ENCODE measurements around the gene DDB1.

DDB1 gene

GRCh38 chr11:61334434-61335354 is 1.8 kb upstream of the DDB1 start:
- TF ChIP-seq PKNOX1 (IDR thresholded peaks at IDR 0.05) (no peak), LEF1 (IDR thresholded peaks at IDR 0.05; ENCODE audit: borderline replicate concordance) (no peak), ELF4 (IDR thresholded peaks at IDR 0.05) (no peak), CTBP1 (IDR thresholded peaks at IDR 0.05; ENCODE audit: borderline replicate concordance) (no peak), ARNT (IDR thresholded peaks at IDR 0.05) (no peak), SP1 (IDR thresholded peaks at IDR 0.05) (no peak), BHLHE40 (IDR thresholded peaks at IDR 0.05; ENCODE audit: borderline replicate concordance) (no peak), FOXK2 (IDR thresholded peaks at IDR 0.05) (no peak), L3MBTL2 (conservative IDR thresholded peaks at IDR 0.05) (no peak)
- POLR2A ChIA-PET: interaction anchor here (0.6 to 7.2 kb wide), 12 partner anchors 11 to 422 kb away, joined by 3 to 103 read pairs (median 9); partner anchors contain the start of genes CPSF7, CYB561A3, SDHAF2 and TMEM109

GRCh38 chr11:61333550-61334433 is 887 bp upstream of the DDB1 start:
- TF ChIP-seq L3MBTL2 (conservative IDR thresholded peaks at IDR 0.05) (peak; percentile 60), SUZ12 (IDR thresholded peaks at IDR 0.05) (no peak), FOXM1 (IDR thresholded peaks at IDR 0.05; ENCODE audit: borderline replicate concordance) (no peak)
- no peak for DNase-seq (ENCODE audit: extremely low spot score)
- POLR2A ChIA-PET: interaction anchor here (0.9 to 7.2 kb wide), 9 partner anchors 12 to 421 kb away, joined by 3 to 103 read pairs (median 9); partner anchors contain the start of genes CPSF7, CYB561A3, SDHAF2 and TMEM109
- CTCF ChIA-PET: interaction anchor here (0.9 to 2.0 kb wide), 2 partner anchors 28 to 51 kb away, joined by 3 to 27 read pairs; partner anchors contain the start of genes CYB561A3 and TMEM138

More at GRCh38 chr11:61334434-61335354, 1.8 kb upstream of the DDB1 start:
- CTCF ChIA-PET: interaction anchor here (2.0 to 2.2 kb wide), 2 partner anchors 50 to 51 kb away, joined by 27 to 77 read pairs; no protein-coding TSS in a partner anchor
- no peak for DNase-seq (ENCODE audit: extremely low spot score)

- ChIA-PET CTCF (interaction anchor here (0.6 to 2.2 kb wide), 2 partner anchors 52 to 304 kb away, joined by 3 to 6 read pairs; no protein-coding TSS in a partner anchor), POLR2A (interaction anchor here (1.0 to 1.8 kb wide), 4 partner anchors 18 to 97 kb away, joined by 3 to 15 read pairs (median 6); partner anchors contain the start of genes CPSF7, CYB561A3, SDHAF2 and TMEM138)
- peak; percentile 50 for DNase-seq (ENCODE audit: extremely low spot score)
Observed at GRCh38 chr11:61332281-61332796, 566 bp downstream of the DDB1 start.

GRCh38 chr11:61331651-61332050 is 1.3 kb downstream of the DDB1 start:
- DNase-seq (ENCODE audit: extremely low spot score): no peak
- TF ChIP-seq SUZ12 (IDR thresholded peaks at IDR 0.05) (no peak), SP1 (IDR thresholded peaks at IDR 0.05) (no peak), ELF4 (IDR thresholded peaks at IDR 0.05) (no peak), TARDBP (IDR thresholded peaks at IDR 0.05) (no peak), LEF1 (IDR thresholded peaks at IDR 0.05; ENCODE audit: borderline replicate concordance) (no peak), CTBP1 (IDR thresholded peaks at IDR 0.05; ENCODE audit: borderline replicate concordance) (no peak), L3MBTL2 (conservative IDR thresholded peaks at IDR 0.05) (no peak), NFRKB (IDR thresholded peaks at IDR 0.05) (no peak), FOXM1 (IDR thresholded peaks at IDR 0.05; ENCODE audit: borderline replicate concordance) (no peak), BHLHE40 (IDR thresholded peaks at IDR 0.05; ENCODE audit: borderline replicate concordance) (no peak), HDGF (IDR thresholded peaks at IDR 0.05; ENCODE audit: borderline replicate concordance) (no peak), PKNOX1 (IDR thresholded peaks at IDR 0.05) (no peak), FOXK2 (IDR thresholded peaks at IDR 0.05) (no peak), FOXA1 (IDR thresholded peaks at IDR 0.05) (no peak), ZNF384 (IDR thresholded peaks at IDR 0.05) (no peak)
- CTCF ChIA-PET: interaction anchor here (0.6 to 2.2 kb wide), 2 partner anchors 53 to 304 kb away, joined by 3 to 6 read pairs; no protein-coding TSS in a partner anchor
- POLR2A ChIA-PET: interaction anchor here (0.6 to 1.8 kb wide), 5 partner anchors 19 to 98 kb away, joined by 3 to 15 read pairs (median 4); partner anchors contain the start of genes CPSF7, CYB561A3, SDHAF2 and TMEM138

More at GRCh38 chr11:61332281-61332796, 566 bp downstream of the DDB1 start:
- TF ChIP-seq SUZ12 (IDR thresholded peaks at IDR 0.05) (no peak), LEF1 (IDR thresholded peaks at IDR 0.05; ENCODE audit: borderline replicate concordance) (no peak), L3MBTL2 (conservative IDR thresholded peaks at IDR 0.05) (no peak), PKNOX1 (IDR thresholded peaks at IDR 0.05) (no peak), SP1 (IDR thresholded peaks at IDR 0.05) (no peak), BHLHE40 (IDR thresholded peaks at IDR 0.05; ENCODE audit: borderline replicate concordance) (no peak), HDGF (IDR thresholded peaks at IDR 0.05; ENCODE audit: borderline replicate concordance) (no peak), ZNF384 (IDR thresholded peaks at IDR 0.05) (no peak), ELF4 (IDR thresholded peaks at IDR 0.05) (no peak)

GRCh38 chr11:61329871-61330270 is 3.0 kb downstream of the DDB1 start:
- no peak for DNase-seq (ENCODE audit: extremely low spot score)
- POLR2A ChIA-PET: interaction anchor here (0.7 kb wide), 1 partner anchor 32 kb away, joined by 3 read pairs; the partner anchor contains the start of genes CYB561A3 and TMEM138
- CTCF ChIA-PET: no interaction called here
- no peak for TF ChIP-seq ELF4 (IDR thresholded peaks at IDR 0.05)
- no peak for TF ChIP-seq LEF1 (IDR thresholded peaks at IDR 0.05; ENCODE audit: borderline replicate concordance)
- TF ChIP-seq ZNF384 (IDR thresholded peaks at IDR 0.05): no peak
- TF ChIP-seq FOXK2 (IDR thresholded peaks at IDR 0.05): no peak
- no peak for TF ChIP-seq PKNOX1 (IDR thresholded peaks at IDR 0.05)
- no peak for TF ChIP-seq L3MBTL2 (conservative IDR thresholded peaks at IDR 0.05)
- no peak for TF ChIP-seq CTBP1 (IDR thresholded peaks at IDR 0.05; ENCODE audit: borderline replicate concordance)
- no peak for TF ChIP-seq SUZ12 (IDR thresholded peaks at IDR 0.05)
- no peak for TF ChIP-seq SP1 (IDR thresholded peaks at IDR 0.05)
- TF ChIP-seq FOXA1 (IDR thresholded peaks at IDR 0.05): no peak
- no peak for TF ChIP-seq HDGF (IDR thresholded peaks at IDR 0.05; ENCODE audit: borderline replicate concordance)
- TF ChIP-seq BHLHE40 (IDR thresholded peaks at IDR 0.05; ENCODE audit: borderline replicate concordance): no peak
- TF ChIP-seq TARDBP (IDR thresholded peaks at IDR 0.05): no peak
- no peak for TF ChIP-seq FOXM1 (IDR thresholded peaks at IDR 0.05; ENCODE audit: borderline replicate concordance)
- TF ChIP-seq ARNT (IDR thresholded peaks at IDR 0.05): no peak
- TF ChIP-seq NFRKB (IDR thresholded peaks at IDR 0.05): no peak
